ENCODE results near the gene RIPK3.

Gene RIPK3

GRCh38 chr14:24299255-24300191, 40.3 kb downstream of the RIPK3 start, which contains the start of the genes DHRS1 and NOP9:
Gene DHRS1 (minus strand): TSS chr14:24299780. CDS start chr14:24299106, 674 bp downstream.
Gene NOP9 (plus strand): TSS chr14:24299850. CDS start chr14:24299955, 105 bp downstream.
- DNase-seq, result peak; percentile 78

GRCh38 chr14:24298892-24299254, 40.9 kb downstream of the RIPK3 start:
- peak in 1 of 2 experiments; percentile 25 for DNase-seq

- DNase-seq, result peak in 1 of 2 experiments; percentile 65
Observed at GRCh38 chr14:24297190-24297964, 42.4 kb downstream of the RIPK3 start.

GRCh38 chr14:24296341-24297157, 43.2 kb downstream of the RIPK3 start:
- DNase-seq, result peak in 1 of 2 experiments; percentile 51

GRCh38 chr14:24293525-24293924, 46.3 kb downstream of the RIPK3 start:
- DNase-seq, result no peak

- DNase-seq, result no peak
Observed at GRCh38 chr14:24292118-24292807, 47.5 kb downstream of the RIPK3 start.

- DNase-seq, result no peak
Observed at GRCh38 chr14:24291446-24292117, 48.2 kb downstream of the RIPK3 start.

GRCh38 chr14:24290746-24291145, 49.0 kb downstream of the RIPK3 start:
- DNase-seq, result no peak

GRCh38 chr14:24289649-24290280, 50.0 kb downstream of the RIPK3 start:
- DNase-seq, result no peak

- DNase-seq, result no peak
Observed at GRCh38 chr14:24286996-24287395, 52.8 kb downstream of the RIPK3 start.
